IMR-90 (cell line): ENCODE data around the gene POLD1. TPM values are rescaled to one million over a fixed set of nuclear protein-coding genes. Genes with fewer than 3 reads are reported as not detected.

Experiments
- ATAC-seq: fragments of 200-7000 bp; cut with Tn5 transposase; 2 replicates; pipeline ENCODE4 v1.9.1; 2020; ENCODE audit warnings: low read depth, mild to moderate bottlenecking, moderate library complexity
- BruUV-seq: library from RNA; stranded (reverse); fragments of 400-500 nt; replicated peaks from 2 replicates; lab custom pipeline; 2021; lab: Mats Ljungman, UMichigan
- CTCF ChIA-PET: fragments of 300-600 bp; formaldehyde crosslinking; extraction: SDS; loops from one replicate; lab custom pipeline; 2021; ENCODE audit warnings: antibody characterized with exemption; lab: Yijun Ruan, JAX
- POLR2A ChIA-PET: fragments of 300-600 bp; sonication (Branson Sonifier 250); formaldehyde crosslinking; loops from one replicate; lab custom pipeline; 2022; ENCODE audit warnings: antibody characterized with exemption; ENCODE audit not compliant: unreplicated experiment; lab: Charles Lee
- DNase-seq: peaks from one replicate; pipeline ENCODE4 v3.0.0; 2013
- H2AFZ ChIP-seq: replicated peaks from 2 replicates; pipeline ENCODE3; 2013; ENCODE audit warnings: low read length, mild to moderate bottlenecking; ENCODE audit not compliant: poor library complexity
- H2AK5ac ChIP-seq: 2 replicates; pipeline ENCODE4 v1.6.1; 2013; ENCODE audit warnings: low read depth, low read length, inconsistent platforms
- H2AK9ac ChIP-seq: replicated peaks from 2 replicates; pipeline ENCODE3; 2013; ENCODE audit warnings: mild to moderate bottlenecking, low read depth, low read length, moderate library complexity; ENCODE audit not compliant: poor library complexity
- H2BK120ac ChIP-seq: 2 replicates; pipeline ENCODE4 v1.6.1; 2013; ENCODE audit warnings: low read depth, low read length, inconsistent platforms
- H2BK15ac ChIP-seq: 3 replicates; pipeline ENCODE4 v1.6.1; 2013; ENCODE audit warnings: low read depth, low read length, inconsistent platforms
- H2BK20ac ChIP-seq: 2 replicates; pipeline ENCODE4 v1.6.1; 2013; ENCODE audit warnings: low read depth, mild to moderate bottlenecking, inconsistent platforms, low read length, moderate library complexity
- H2BK5ac ChIP-seq: 2 replicates; pipeline ENCODE4 v1.6.1; 2013; ENCODE audit warnings: mild to moderate bottlenecking, low read depth, low read length, inconsistent platforms; ENCODE audit not compliant: poor library complexity, severe bottlenecking
- H3K14ac ChIP-seq: replicated peaks from 2 replicates; pipeline ENCODE4 v1.6.1; 2013; ENCODE audit warnings: low read depth, low read length, inconsistent platforms
- H3K18ac ChIP-seq: 2 replicates; pipeline ENCODE4 v1.6.1; 2013; ENCODE audit warnings: low read depth, low read length, control low read depth
- H3K23ac ChIP-seq: 2 replicates; pipeline ENCODE4 v1.6.1; 2013; ENCODE audit warnings: low read depth, low read length, inconsistent platforms
- H3K27ac ChIP-seq: 2 replicates; pipeline ENCODE4 v1.5.1; 2013; ENCODE audit warnings: mild to moderate bottlenecking, control low read depth, low read length; ENCODE audit not compliant: insufficient read depth
- H3K27me3 ChIP-seq: 2 replicates; pipeline ENCODE4 v1.6.1; 2013; ENCODE audit warnings: low read length; ENCODE audit not compliant: control insufficient read depth, insufficient read depth
- H3K36me3 ChIP-seq: 2 replicates; pipeline ENCODE4 v1.6.1; 2013; ENCODE audit warnings: low read length, mixed read lengths; ENCODE audit not compliant: control insufficient read depth, insufficient read depth
- H3K4ac ChIP-seq: 2 replicates; pipeline ENCODE4 v1.6.1; 2013; ENCODE audit warnings: low read depth, low read length, inconsistent platforms
- H3K4me1 ChIP-seq: 2 replicates; pipeline ENCODE4 v1.6.1; 2013; ENCODE audit warnings: low read length, mixed read lengths; ENCODE audit not compliant: control insufficient read depth, insufficient read depth
- H3K4me2 ChIP-seq: 2 replicates; pipeline ENCODE4 v1.6.1; 2013; ENCODE audit warnings: low read depth, mild to moderate bottlenecking, control low read depth, low read length, moderate library complexity
- H3K4me3 ChIP-seq: 2 replicates; pipeline ENCODE4 v1.5.1; 2013; ENCODE audit warnings: low read depth, mild to moderate bottlenecking, control low read depth, low read length, moderate library complexity; ENCODE audit not compliant: insufficient read depth
- H3K56ac ChIP-seq: 2 replicates; pipeline ENCODE4 v1.6.1; 2013; ENCODE audit warnings: low read length, inconsistent platforms; ENCODE audit not compliant: insufficient read depth; ENCODE audit errors: extremely low read depth
- H3K79me1 ChIP-seq, 2 experiments: 2 replicates each; pipeline ENCODE4 v1.6.1; 2013; ENCODE audit warnings: low read length in 2 of 2, inconsistent platforms in 1 of 2, low read depth in 1 of 2
- H3K9ac ChIP-seq: 2 replicates; pipeline ENCODE4 v1.6.1; 2013; ENCODE audit warnings: low read depth, low read length, control low read depth
- H3K9me1 ChIP-seq: 2 replicates; pipeline ENCODE4 v1.6.1; 2013; ENCODE audit warnings: low read length, inconsistent platforms; ENCODE audit not compliant: insufficient read depth
- H3K9me3 ChIP-seq: 2 replicates; pipeline ENCODE4 v1.6.1; 2013; ENCODE audit warnings: low read length; ENCODE audit not compliant: control insufficient read depth, insufficient read depth
- H4K20me1 ChIP-seq: 2 replicates; pipeline ENCODE4 v1.6.1; 2013; ENCODE audit warnings: low read length, inconsistent platforms; ENCODE audit not compliant: insufficient read depth
- H4K5ac ChIP-seq: 2 replicates; pipeline ENCODE4 v1.6.1; 2013; ENCODE audit warnings: mild to moderate bottlenecking, low read depth, low read length, control low read depth
- H4K8ac ChIP-seq, 2 experiments: 2 replicates each; pipeline ENCODE4 v1.6.1; 2013; ENCODE audit warnings: low read depth in 2 of 2, low read length in 2 of 2, control low read depth in 1 of 2, inconsistent platforms in 1 of 2
- H4K91ac ChIP-seq: 2 replicates; pipeline ENCODE4 v1.6.1; 2013; ENCODE audit warnings: low read depth, low read length, inconsistent platforms; ENCODE audit not compliant: insufficient read depth
- BHLHE40 ChIP-seq: fragments of 150-350 bp; IDR thresholded peaks from 2 replicates; pipeline ENCODE4 v1.6.1; 2016; ENCODE audit warnings: mild to moderate bottlenecking, low read depth, low read length
- CEBPB ChIP-seq: IDR thresholded peaks from 2 replicates; pipeline ENCODE4 v1.6.1; 2012; ENCODE audit warnings: low read depth, low read length, improper control_type of control experiment
- CHD1 ChIP-seq: IDR thresholded peaks from 2 replicates; pipeline ENCODE4 v1.6.1; 2012; ENCODE audit warnings: low read depth, low read length, improper control_type of control experiment
- ELK1 ChIP-seq: fragments of 150-350 bp; IDR thresholded peaks from 2 replicates; pipeline ENCODE4 v1.6.1; 2016; ENCODE audit warnings: low read depth, mild to moderate bottlenecking, low read length, moderate library complexity, borderline replicate concordance
- FOS ChIP-seq: fragments of 150-350 bp; IDR thresholded peaks from 2 replicates; pipeline ENCODE4 v1.6.1; 2016; ENCODE audit warnings: low read depth, low read length
- MAFK ChIP-seq: IDR thresholded peaks from 2 replicates; pipeline ENCODE4 v1.6.1; 2012; ENCODE audit warnings: low read depth, low read length, improper control_type of control experiment
- MAZ ChIP-seq: IDR thresholded peaks from 2 replicates; pipeline ENCODE4 v1.6.1; 2012; ENCODE audit warnings: low read depth, mild to moderate bottlenecking, low read length, improper control_type of control experiment, moderate library complexity, borderline replicate concordance
- MXI1 ChIP-seq: IDR thresholded peaks from 2 replicates; pipeline ENCODE4 v1.6.1; 2012; ENCODE audit warnings: low read depth, mild to moderate bottlenecking, low read length, moderate library complexity, borderline replicate concordance
- NFE2L2 ChIP-seq: fragments of 150-350 bp; IDR thresholded peaks from 2 replicates; pipeline ENCODE4 v1.6.1; 2016; ENCODE audit warnings: low read depth, mild to moderate bottlenecking, low read length
- POLR2A ChIP-seq: IDR thresholded peaks from 2 replicates; pipeline ENCODE4 v1.6.1; 2012; ENCODE audit warnings: mild to moderate bottlenecking, low read depth, low read length
- RAD21 ChIP-seq: IDR thresholded peaks from 2 replicates; pipeline ENCODE4 v1.6.1; 2012; ENCODE audit warnings: low read length, improper control_type of control experiment
- RCOR1 ChIP-seq: IDR thresholded peaks from 2 replicates; pipeline ENCODE4 v1.6.1; 2012; ENCODE audit warnings: mild to moderate bottlenecking, low read length, improper control_type of control experiment; ENCODE audit not compliant: insufficient replicate concordance
- RFX5 ChIP-seq: IDR thresholded peaks from 2 replicates; pipeline ENCODE4 v1.8.0; 2012; ENCODE audit warnings: low read depth, mild to moderate bottlenecking, low read length, moderate library complexity
- SMC3 ChIP-seq: fragments of 150-350 bp; IDR thresholded peaks from 2 replicates; pipeline ENCODE4 v1.6.1; 2016; ENCODE audit warnings: low read depth, mild to moderate bottlenecking, antibody characterized with exemption, low read length, moderate library complexity
- USF2 ChIP-seq: fragments of 150-350 bp; IDR thresholded peaks from 2 replicates; pipeline ENCODE4 v1.6.1; 2017; ENCODE audit warnings: mild to moderate bottlenecking, antibody characterized with exemption, low read length, low read depth
- WGBS, 2 experiments: methylation state at CpG; one replicate each; pipeline versions ENCODE4 v1.1.5 to v1.1.7; 2013; ENCODE audit warnings: missing lambda C conversion rate in 2 of 2; ENCODE audit not compliant: insufficient read length in 1 of 2; ENCODE audit errors: extremely low coverage in 2 of 2; 5-methylcytosine and 5-hydroxymethylcytosine counted together
- dilution Hi-C: fragments of 300-500 bp; cut with HindIII; formaldehyde crosslinking; loops from one replicate; pipeline ENCODE4 v1.14.3; 2018; ENCODE audit warnings: low sequenced_read_pairs; ENCODE audit not compliant: unreplicated experiment
- in situ Hi-C: fragments of 300-500 bp; cut with MboI; formaldehyde crosslinking; loops from 3 replicates; pipeline ENCODE4 v1.14.3; 2019; ENCODE audit warnings: low sequenced_read_pairs, inconsistent platforms, mixed read lengths
- intact Hi-C: fragments of 100-400 bp; cut with micrococcal nuclease; formaldehyde crosslinking; loops from 2 replicates; pipeline ENCODE4 v1.10.0; 2022
- polyA plus RNA-seq, 3 experiments: library from polyadenylated mRNA; depleted of rRNA; stranded (reverse); fragments of >200 nt; gene quantifications; 2 replicates each; pipeline ENCODE4 v1.2.3, GENCODE V29; 2012; ENCODE audit warnings: low replicate concordance in 1 of 3
- total RNA-seq: library from RNA; depleted of rRNA; stranded (reverse); fragments of >200 nt; gene quantifications from 2 replicates; pipeline ENCODE4 v1.2.3, GENCODE V29; 2012

The POLD1 gene
- total and polyA plus RNA-seq, 2 of the 4 experiments (the other 2 are of a cell fraction): 13.8 to 28.9 TPM

- no peak overlapping the region for H2AK5ac ChIP-seq
- no peak overlapping the region for H3K4me2 ChIP-seq
- dilution Hi-C loops: no loop called here
- DNase-seq (no peak), ATAC-seq (no peak)
- in situ Hi-C loops: no loop called here
- peaks cover 0 to 52% of the 10 kb centered on the region in 2 experiments for H3K79me1 ChIP-seq
- H4K5ac ChIP-seq: no peak overlapping the region
- no peak overlapping the region for H4K91ac ChIP-seq
- H4K8ac ChIP-seq: no peak overlapping the region
- no peak overlapping the region for H2BK120ac ChIP-seq
- no peak overlapping the region for H2AK9ac ChIP-seq
- H3K4me3 ChIP-seq: no peak overlapping the region
- BruUV-seq: no TSS peak
- H3K27ac ChIP-seq: no peak overlapping the region
- intact Hi-C loops: no loop called here
- no peak overlapping the region for H3K14ac ChIP-seq
- H3K23ac ChIP-seq: no peak overlapping the region
- H3K18ac ChIP-seq: no peak overlapping the region
- no peaks in the 10 kb centered on the region for H3K27me3 ChIP-seq
- H4K20me1 ChIP-seq: peaks cover 10% of the 10 kb centered on the region
- H3K4ac ChIP-seq: no peak overlapping the region
- no peaks in the 10 kb centered on the region; the same call in 1 of the 2 replicates for H3K4me1 ChIP-seq
- H2AFZ ChIP-seq: no peak overlapping the region
- H3K56ac ChIP-seq: no peak overlapping the region
- H2BK5ac ChIP-seq: no peak overlapping the region
- POLR2A ChIA-PET: no interaction called here
- no peak overlapping the region for H2BK20ac ChIP-seq
- H2BK15ac ChIP-seq: no peak overlapping the region
- H3K36me3 ChIP-seq: peaks cover 42% of the 10 kb centered on the region
- WGBS, 2 experiments: 95% methylated on average over 22 of the region's 58 CpGs; no CpG with 5 or more reads in 1 of the 2 experiments
- H3K9me1 ChIP-seq: peaks cover 6% of the 10 kb centered on the region; the same call in 1 of the 2 replicates
- CTCF ChIA-PET: no interaction called here
- no peak overlapping the region for H3K9ac ChIP-seq
- no peaks in the 10 kb centered on the region for H3K9me3 ChIP-seq
- TF ChIP-seq MAFK (no peak), MXI1 (no peak), ELK1 (no peak), POLR2A (no peak), CEBPB (no peak), USF2 (no peak), NFE2L2 (no peak), SMC3 (no peak), CHD1 (no peak), RCOR1 (no peak), BHLHE40 (no peak), FOS (no peak), RFX5 (no peak), MAZ (no peak), RAD21 (no peak)
Measured at GRCh38 chr19:50381881-50382729, 2.0 kb upstream of the POLD1 start.
